ENCODE data around the gene RSPO1. TPM values are rescaled to one million over a fixed set of nuclear protein-coding genes. Genes with fewer than 3 reads are reported as not detected.
A peak's percentile ranks its signal among the peaks of the same experiment; 100 is the strongest.
"Not testable (repeated sequence)": the region's sequence is repeated elsewhere in the genome, so short reads cannot be mapped to it uniquely, and the experiment has no call there.

Gene RSPO1
- total RNA-seq = under 1 TPM in 3 of 4 donors, not detected in 1; 0.15 to 0.50 (median 0.26) TPM
- polyA plus RNA-seq = not detected
- long read RNA-seq, donor 1 = 0 reads
- long read RNA-seq, donor 2 = 0 reads
- long read RNA-seq, donor 3, partial matches to known transcripts = 1 of 1 reads
- long read RNA-seq, donor 3, other reads (novel, unspliced or antisense) = 0 of 1 reads
- long read RNA-seq, donor 4 = 0 reads

- H3K27ac ChIP-seq (ENCODE audit: low read length) = no peak within 1 kb of the TSS
- DNase-seq (peak in 1 of 3 donors; percentile 28), ATAC-seq (peak; percentile 57 to 75)
- WGBS = 2% methylated on average over 72 of the region's 72 CpGs
- H3K4me3 ChIP-seq (ENCODE audit: low read length) = peak within 1 kb of the TSS; percentile 13
- intact Hi-C loops (cut with DNase I) = no loop called here
- no peaks in the 10 kb centered on the region for H3K9me3 ChIP-seq (ENCODE audit: control insufficient read depth, low read length)
- H3K27me3 ChIP-seq (ENCODE audit: control insufficient read depth, insufficient read depth) = no peaks in the 10 kb centered on the region
- no peaks in the 10 kb centered on the region for H3K4me1 ChIP-seq (ENCODE audit: control insufficient read depth, insufficient read depth, low read length)
These were observed at the start of gene RSPO1 for GRCh38 chr1:37634244-37634991. TSS of gene RSPO1 (minus strand) at chr1:37634892. CDS start at chr1:37629661, 5,231 bp downstream.

GRCh38 chr1:37684182-37684581, 49.5 kb upstream of the RSPO1 start:
- H3K9me3 ChIP-seq (ENCODE audit: control insufficient read depth, low read length); H3K27me3 ChIP-seq (ENCODE audit: control insufficient read depth, insufficient read depth); H3K4me1 ChIP-seq (ENCODE audit: control insufficient read depth, insufficient read depth, low read length); ATAC-seq; DNase-seq; H3K4me3 ChIP-seq (ENCODE audit: low read length); H3K27ac ChIP-seq (ENCODE audit: low read length): not testable (repeated sequence)
- intact Hi-C loops (cut with DNase I) = loop anchor here in 3 of 4 donors (5.0 to 10.0 kb wide), 3 partner anchors 82 to 232 kb away; no protein-coding TSS in a partner anchor
- WGBS = 90% methylated on average over 9 of the region's 9 CpGs

- ATAC-seq (peak; percentile 64), DNase-seq (peak; percentile 66 to 84 (median 74))
- Histone ChIP-seq H3K27me3 (ENCODE audit: control insufficient read depth, insufficient read depth) (no peaks in the 10 kb centered on the region), H3K4me1 (ENCODE audit: control insufficient read depth, insufficient read depth, low read length) (no peaks in the 10 kb centered on the region), H3K27ac (ENCODE audit: low read length) (no peak overlapping the region), H3K9me3 (ENCODE audit: control insufficient read depth, low read length) (no peaks in the 10 kb centered on the region), H3K4me3 (ENCODE audit: low read length) (no peak overlapping the region)
- 69% methylated on average over 5 of the region's 5 CpGs for WGBS
- intact Hi-C loops (cut with DNase I) = loop anchor here in 3 of 4 donors (5.0 to 10.0 kb wide), 3 partner anchors 80 to 230 kb away; no protein-coding TSS in a partner anchor
These were observed 47.8 kb upstream of the RSPO1 start for GRCh38 chr1:37682334-37682987.

- no peak overlapping the region for H3K27ac ChIP-seq (ENCODE audit: low read length)
- intact Hi-C loops (cut with DNase I) = loop anchor here in 3 of 4 donors (5.0 to 10.0 kb wide), 3 partner anchors 79 to 229 kb away; no protein-coding TSS in a partner anchor
- H3K4me1 ChIP-seq (ENCODE audit: control insufficient read depth, insufficient read depth, low read length) = no peaks in the 10 kb centered on the region
- no peaks in the 10 kb centered on the region for H3K27me3 ChIP-seq (ENCODE audit: control insufficient read depth, insufficient read depth)
- WGBS = 80% methylated on average over 3 of the region's 3 CpGs
- no peak for DNase-seq
- no peak for ATAC-seq
- H3K4me3 ChIP-seq (ENCODE audit: low read length) = no peak overlapping the region
- H3K9me3 ChIP-seq (ENCODE audit: control insufficient read depth, low read length) = no peaks in the 10 kb centered on the region
These were observed 46.2 kb upstream of the RSPO1 start for GRCh38 chr1:37680933-37681332.

GRCh38 chr1:37677808-37678207, 43.1 kb upstream of the RSPO1 start:
- no peak for ATAC-seq
- H3K4me1 ChIP-seq (ENCODE audit: control insufficient read depth, insufficient read depth, low read length) = no peaks in the 10 kb centered on the region
- H3K27me3 ChIP-seq (ENCODE audit: control insufficient read depth, insufficient read depth) = no peaks in the 10 kb centered on the region
- no peak for DNase-seq
- 82% methylated on average over 5 of the region's 5 CpGs for WGBS
- intact Hi-C loops (cut with DNase I) = loop anchor here in 1 of 4 donors (10.0 kb wide), 1 partner anchor 63 kb away; no protein-coding TSS in a partner anchor
- no peak overlapping the region for H3K4me3 ChIP-seq (ENCODE audit: low read length)
- H3K27ac ChIP-seq (ENCODE audit: low read length) = no peak overlapping the region
- no peaks in the 10 kb centered on the region for H3K9me3 ChIP-seq (ENCODE audit: control insufficient read depth, low read length)

- Histone ChIP-seq H3K9me3 (ENCODE audit: control insufficient read depth, low read length) (no peaks in the 10 kb centered on the region), H3K27me3 (ENCODE audit: control insufficient read depth, insufficient read depth) (no peaks in the 10 kb centered on the region), H3K4me3 (ENCODE audit: low read length) (no peak overlapping the region), H3K4me1 (ENCODE audit: control insufficient read depth, insufficient read depth, low read length) (no peaks in the 10 kb centered on the region), H3K27ac (ENCODE audit: low read length) (no peak overlapping the region)
- 57% methylated on average over 4 of the region's 4 CpGs for WGBS
- intact Hi-C loops (cut with DNase I) = loop anchor here in 1 of 4 donors (10.0 kb wide), 1 partner anchor 62 kb away; no protein-coding TSS in a partner anchor
- ATAC-seq (no peak), DNase-seq (no peak)
These were observed 42.4 kb upstream of the RSPO1 start for GRCh38 chr1:37677143-37677439.

GRCh38 chr1:37676281-37677142, 41.8 kb upstream of the RSPO1 start:
- Histone ChIP-seq H3K4me3 (ENCODE audit: low read length) (no peak overlapping the region), H3K9me3 (ENCODE audit: control insufficient read depth, low read length) (no peaks in the 10 kb centered on the region), H3K27ac (ENCODE audit: low read length) (no peak overlapping the region), H3K27me3 (ENCODE audit: control insufficient read depth, insufficient read depth) (no peaks in the 10 kb centered on the region), H3K4me1 (ENCODE audit: control insufficient read depth, insufficient read depth, low read length) (no peaks in the 10 kb centered on the region)
- no peak for ATAC-seq
- WGBS = 41% methylated on average over 14 of the region's 14 CpGs
- DNase-seq = no peak
- intact Hi-C loops (cut with DNase I) = loop anchor here in 1 of 4 donors (10.0 kb wide), 1 partner anchor 62 kb away; no protein-coding TSS in a partner anchor

GRCh38 chr1:37673920-37674319, 39.2 kb upstream of the RSPO1 start:
- H3K4me3 ChIP-seq (ENCODE audit: low read length) = no peak overlapping the region
- no peaks in the 10 kb centered on the region for H3K27me3 ChIP-seq (ENCODE audit: control insufficient read depth, insufficient read depth)
- intact Hi-C loops (cut with DNase I) = loop anchor here in 1 of 4 donors (10.0 kb wide), 1 partner anchor 59 kb away; no protein-coding TSS in a partner anchor

GRCh38 chr1:37672136-37672870, 37.6 kb upstream of the RSPO1 start:
- Histone ChIP-seq H3K27ac (ENCODE audit: low read length) (no peak overlapping the region), H3K27me3 (ENCODE audit: control insufficient read depth, insufficient read depth) (no peaks in the 10 kb centered on the region)
- DNase-seq = no peak

More at GRCh38 chr1:37673920-37674319, 39.2 kb upstream of the RSPO1 start:
- no peak overlapping the region for H3K27ac ChIP-seq (ENCODE audit: low read length)
- H3K4me1 ChIP-seq (ENCODE audit: control insufficient read depth, insufficient read depth, low read length) = no peaks in the 10 kb centered on the region
- no peaks in the 10 kb centered on the region for H3K9me3 ChIP-seq (ENCODE audit: control insufficient read depth, low read length)
- DNase-seq (no peak), ATAC-seq (no peak)
- 55% methylated on average over 10 of the region's 10 CpGs for WGBS

GRCh38 chr1:37671261-37671660, 36.6 kb upstream of the RSPO1 start:
- ATAC-seq (no peak), DNase-seq (no peak)
- H3K27ac ChIP-seq (ENCODE audit: low read length) = no peak overlapping the region
- H3K4me1 ChIP-seq (ENCODE audit: control insufficient read depth, insufficient read depth, low read length) = no peaks in the 10 kb centered on the region
- no peaks in the 10 kb centered on the region for H3K27me3 ChIP-seq (ENCODE audit: control insufficient read depth, insufficient read depth)
- intact Hi-C loops (cut with DNase I) = loop anchor here in 1 of 4 donors (10.0 kb wide), 1 partner anchor 56 kb away; no protein-coding TSS in a partner anchor
- no peak overlapping the region for H3K4me3 ChIP-seq (ENCODE audit: low read length)
- H3K9me3 ChIP-seq (ENCODE audit: control insufficient read depth, low read length) = no peaks in the 10 kb centered on the region
- 71% methylated on average over 6 of the region's 6 CpGs for WGBS

More at GRCh38 chr1:37672136-37672870, 37.6 kb upstream of the RSPO1 start:
- no peaks in the 10 kb centered on the region for H3K9me3 ChIP-seq (ENCODE audit: control insufficient read depth, low read length)
- intact Hi-C loops (cut with DNase I) = loop anchor here in 1 of 4 donors (10.0 kb wide), 1 partner anchor 58 kb away; no protein-coding TSS in a partner anchor
- H3K4me1 ChIP-seq (ENCODE audit: control insufficient read depth, insufficient read depth, low read length) = no peaks in the 10 kb centered on the region
- WGBS = 55% methylated on average over 9 of the region's 9 CpGs
- no peak for ATAC-seq
- H3K4me3 ChIP-seq (ENCODE audit: low read length) = no peak overlapping the region

All from right cardiac atrium (tissue), 5 donors.